Spleen (tissue), 11 donors: Measurements from ENCODE around the gene CSMD2. TPM values are rescaled to one million over a fixed set of nuclear protein-coding genes. Genes with fewer than 3 reads are reported as not detected.

Experiments used
- DNase-seq: peaks from one replicate; pipeline ENCODE4 v3.0.0-alpha.2; 2020
- H3K27ac ChIP-seq, 8 donors: fragments of 200-600 bp; sonication (generic) in 7 of 8; 1 replicate in 4 of 8; 2 replicates in 4 of 8; pipeline versions ENCODE4 v1.5.0 to v1.8.0; 2016 to 2021; ENCODE audit warnings: inconsistent platforms in 4 of 8, mild to moderate bottlenecking in 4 of 8, moderate library complexity in 1 of 8
- H3K27me3 ChIP-seq, 7 donors: fragments of 200-600 bp; sonication (generic) in 6 of 7; replicated peaks in 1 of 7; 1 replicate in 4 of 7; 2 replicates in 3 of 7; pipeline versions ENCODE4 v1.5.0 to v1.8.0; 2016 to 2021; ENCODE audit warnings: inconsistent platforms in 3 of 7, mild to moderate bottlenecking in 1 of 7
- H3K36me3 ChIP-seq, 6 donors: fragments of 200-600 bp; sonication (generic) in 5 of 6; 1 replicate in 4 of 6; 2 replicates in 2 of 6; pipeline versions ENCODE4 v1.5.0 to v1.8.0; 2016 to 2021; ENCODE audit warnings: inconsistent platforms in 2 of 6
- H3K4me1 ChIP-seq, 6 donors: fragments of 200-600 bp; sonication (generic) in 5 of 6; 1 replicate in 3 of 6; 2 replicates in 3 of 6; pipeline versions ENCODE4 v1.5.0 to v1.8.0; 2016 to 2021; ENCODE audit warnings: inconsistent platforms in 3 of 6
- H3K4me3 ChIP-seq, 8 donors: fragments of 200-600 bp; sonication (generic) in 7 of 8; 1 replicate in 4 of 8; 2 replicates in 4 of 8; pipeline versions ENCODE4 v1.5.0 to v1.8.0; 2016 to 2021; ENCODE audit warnings: inconsistent platforms in 4 of 8, mild to moderate bottlenecking in 4 of 8, moderate library complexity in 2 of 8
- H3K9me3 ChIP-seq, 8 donors: fragments of 200-600 bp; sonication (generic) in 7 of 8; 1 replicate in 4 of 8; 2 replicates in 4 of 8; pipeline versions ENCODE4 v1.5.0 to v1.8.0; 2016 to 2021; ENCODE audit warnings: inconsistent platforms in 4 of 8
- POLR2A ChIP-seq, 3 donors: fragments of 450-650 bp; IDR thresholded peaks; one replicate each; pipeline ENCODE4 v1.5.1; 2017; ENCODE audit warnings: antibody characterized with exemption in 3 of 3, mild to moderate bottlenecking in 1 of 3
- POLR2AphosphoS5 ChIP-seq, 3 donors: sonication (generic); formaldehyde crosslinking; IDR thresholded peaks; one replicate each; pipeline ENCODE4 v1.5.1; 2017; ENCODE audit warnings: antibody characterized with exemption in 3 of 3
- WGBS, 5 donors: extraction: QIAGEN DNeasy Blood & Tissue Kit in 3 of 5; methylation state at CpG; one replicate each; pipeline versions ENCODE4 v1.1.5 to v1.1.7; 2013 to 2018; 5-methylcytosine and 5-hydroxymethylcytosine counted together
- intact Hi-C: fragments of 100-400 bp; cut with DNase I; formaldehyde crosslinking; loops from one replicate; pipeline ENCODE4 v1.15.0; 2023; ENCODE audit warnings: low total_unique reads
- polyA plus RNA-seq, 3 donors: library from polyadenylated mRNA; stranded (reverse); fragments of 200-250 nt; gene quantifications; one replicate each; pipeline ENCODE4 v1.2.1, GENCODE V29; 2013
- total RNA-seq, 7 donors: library from RNA; depleted of rRNA in 3 of 7; stranded (reverse); fragments of >200 nt in 3 of 7; fragmentation: NEBNext Ultra II Directional in 4 of 7; extraction: Animal tissue kit (Norgen Biotek cat#: 25700) in 4 of 7; gene quantifications; one replicate each; pipeline versions ENCODE4 v1.1.0 to v1.2.1, GENCODE V29; 2016 to 2021
- TF ChIP-seq, protein P1 (sequence below), 11 experiments: fragments of 200-600 bp in 7 of 11; fragments of 450-650 bp in 4 of 11; sonication (generic) in 4 of 11; IDR thresholded peaks in 8 of 11; conservative IDR thresholded peaks in 3 of 11; 1 replicate in 7 of 11; 2 replicates in 4 of 11; pipeline versions ENCODE4 v1.4.0 to v1.8.0; 2016 to 2021; ENCODE audit warnings: antibody characterized with exemption in 11 of 11, inconsistent platforms in 4 of 11, mild to moderate bottlenecking in 1 of 11
- donor health status: healthy with polysubstance abuse.
- donor health status: DM: no; HTN: no; CAD: no; lungs with moderate emphysema.
- donor health status: DM: no; HTN: no; CAD: no.
- donor health status: Bipolar disorder and iron deficiency.
- donor health status: healthy.
- donor health status: DM: no; HTN: no; CAD: no.
- donor health status: DM: yes; HTN: yes; CAD: no.

Gene CSMD2
- total and polyA plus RNA-seq, 10 donors = 0.12 to 2.7 (median 0.96) TPM

- 62 to 85% (median 69%) methylated on average over 1 of the region's 1 CpG for WGBS, 5 donors
- intact Hi-C loops = no loop called here
- Histone ChIP-seq H3K9me3 (peaks cover 0 to under 1% (median 0%) of the 10 kb centered on the region in 8 donors), H3K36me3 (no peaks in the 10 kb centered on the region), H3K4me3 (no peak overlapping the region), H3K4me1 (no peaks in the 10 kb centered on the region), H3K27me3 (peaks cover 0 to 50% (median 0%) of the 10 kb centered on the region in 7 donors), H3K27ac (no peak overlapping the region)
- TF ChIP-seq, protein P1, sequence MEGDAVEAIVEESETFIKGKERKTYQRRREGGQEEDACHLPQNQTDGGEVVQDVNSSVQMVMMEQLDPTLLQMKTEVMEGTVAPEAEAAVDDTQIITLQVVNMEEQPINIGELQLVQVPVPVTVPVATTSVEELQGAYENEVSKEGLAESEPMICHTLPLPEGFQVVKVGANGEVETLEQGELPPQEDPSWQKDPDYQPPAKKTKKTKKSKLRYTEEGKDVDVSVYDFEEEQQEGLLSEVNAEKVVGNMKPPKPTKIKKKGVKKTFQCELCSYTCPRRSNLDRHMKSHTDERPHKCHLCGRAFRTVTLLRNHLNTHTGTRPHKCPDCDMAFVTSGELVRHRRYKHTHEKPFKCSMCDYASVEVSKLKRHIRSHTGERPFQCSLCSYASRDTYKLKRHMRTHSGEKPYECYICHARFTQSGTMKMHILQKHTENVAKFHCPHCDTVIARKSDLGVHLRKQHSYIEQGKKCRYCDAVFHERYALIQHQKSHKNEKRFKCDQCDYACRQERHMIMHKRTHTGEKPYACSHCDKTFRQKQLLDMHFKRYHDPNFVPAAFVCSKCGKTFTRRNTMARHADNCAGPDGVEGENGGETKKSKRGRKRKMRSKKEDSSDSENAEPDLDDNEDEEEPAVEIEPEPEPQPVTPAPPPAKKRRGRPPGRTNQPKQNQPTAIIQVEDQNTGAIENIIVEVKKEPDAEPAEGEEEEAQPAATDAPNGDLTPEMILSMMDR (IDR thresholded peaks at IDR 0.05 in 8 of 11, conservative IDR thresholded peaks at IDR 0.05 in 3 of 11) = no peak
- TF ChIP-seq POLR2A (IDR thresholded peaks at IDR 0.05) (no peak), POLR2AphosphoS5 (IDR thresholded peaks at IDR 0.05) (no peak)
- no peak for DNase-seq
Observed at GRCh38 chr1:33823830-33824229, 341.2 kb downstream of the CSMD2 start.

- no peak for TF ChIP-seq POLR2AphosphoS5 (IDR thresholded peaks at IDR 0.05)
- TF ChIP-seq, protein P1 (IDR thresholded peaks at IDR 0.05 in 8 of 11, conservative IDR thresholded peaks at IDR 0.05 in 3 of 11) = no peak
- DNase-seq = no peak
- 84 to 94% (median 88%) methylated on average over 2 of the region's 2 CpGs for WGBS, 5 donors
Observed at GRCh38 chr1:33823401-33823800, 341.6 kb downstream of the CSMD2 start.

GRCh38 chr1:33822396-33822795 lies 342.6 kb downstream of the CSMD2 start:
- no peak overlapping the region for H3K27ac ChIP-seq
- no peaks in the 10 kb centered on the region for H3K9me3 ChIP-seq
- H3K27me3 ChIP-seq = peaks cover 0 to 47% (median 0%) of the 10 kb centered on the region in 7 donors
- H3K4me1 ChIP-seq = no peaks in the 10 kb centered on the region
- no peak for TF ChIP-seq POLR2A (IDR thresholded peaks at IDR 0.05)
- no peak for TF ChIP-seq POLR2AphosphoS5 (IDR thresholded peaks at IDR 0.05)
- TF ChIP-seq, protein P1 (IDR thresholded peaks at IDR 0.05 in 8 of 11, conservative IDR thresholded peaks at IDR 0.05 in 3 of 11) = no peak
- 52 to 62% (median 55%) methylated on average over 5 to 6 of the region's 6 CpGs for WGBS, 5 donors
- intact Hi-C loops = no loop called here
- H3K4me3 ChIP-seq = no peak overlapping the region
- H3K36me3 ChIP-seq = no peaks in the 10 kb centered on the region
- DNase-seq = no peak

More at GRCh38 chr1:33823401-33823800, 341.6 kb downstream of the CSMD2 start:
- H3K36me3 ChIP-seq = no peaks in the 10 kb centered on the region
- H3K4me1 ChIP-seq = no peaks in the 10 kb centered on the region
- H3K27me3 ChIP-seq = peaks cover 0 to 47% (median 0%) of the 10 kb centered on the region in 7 donors
- no peak overlapping the region for H3K4me3 ChIP-seq
- H3K27ac ChIP-seq = no peak overlapping the region
- H3K9me3 ChIP-seq = no peaks in the 10 kb centered on the region
- intact Hi-C loops = no loop called here

- H3K36me3 ChIP-seq = no peaks in the 10 kb centered on the region
- DNase-seq = peak; percentile 34
- peaks cover 0 to 54% (median 0%) of the 10 kb centered on the region in 7 donors for H3K27me3 ChIP-seq
- no peaks in the 10 kb centered on the region for H3K4me1 ChIP-seq
- H3K9me3 ChIP-seq = no peaks in the 10 kb centered on the region
- intact Hi-C loops = no loop called here
- no peak overlapping the region for H3K27ac ChIP-seq
- no peak overlapping the region for H3K4me3 ChIP-seq
- TF ChIP-seq POLR2AphosphoS5 (IDR thresholded peaks at IDR 0.05) (no peak), POLR2A (IDR thresholded peaks at IDR 0.05) (no peak)
- TF ChIP-seq, protein P1 (IDR thresholded peaks at IDR 0.05 in 8 of 11, conservative IDR thresholded peaks at IDR 0.05 in 3 of 11) = no peak
- 85 to 95% (median 92%) methylated on average over 5 to 6 of the region's 6 CpGs for WGBS, 5 donors
Observed at GRCh38 chr1:33821291-33821690, 343.7 kb downstream of the CSMD2 start.
